Stimulated activated CD8-positive, alpha-beta memory T cell treated with anti-CD3 and anti-CD28 coated beads, Interleukin-15, amount 100 ng/mL, for 1 hour (primary cell): ENCODE data around the gene WNT2B.
A peak's percentile ranks its signal among the peaks of the same experiment; 100 is the strongest.
"Not testable (repeated sequence)": the region's sequence is repeated elsewhere in the genome, so short reads cannot be mapped to it uniquely, and the experiment has no call there.

Source experiments
- DNase-seq: peaks from one replicate; pipeline ENCODE4 v3.0.0-alpha.2; 2020; ENCODE audit warnings: low read depth

WNT2B gene

DNA sequence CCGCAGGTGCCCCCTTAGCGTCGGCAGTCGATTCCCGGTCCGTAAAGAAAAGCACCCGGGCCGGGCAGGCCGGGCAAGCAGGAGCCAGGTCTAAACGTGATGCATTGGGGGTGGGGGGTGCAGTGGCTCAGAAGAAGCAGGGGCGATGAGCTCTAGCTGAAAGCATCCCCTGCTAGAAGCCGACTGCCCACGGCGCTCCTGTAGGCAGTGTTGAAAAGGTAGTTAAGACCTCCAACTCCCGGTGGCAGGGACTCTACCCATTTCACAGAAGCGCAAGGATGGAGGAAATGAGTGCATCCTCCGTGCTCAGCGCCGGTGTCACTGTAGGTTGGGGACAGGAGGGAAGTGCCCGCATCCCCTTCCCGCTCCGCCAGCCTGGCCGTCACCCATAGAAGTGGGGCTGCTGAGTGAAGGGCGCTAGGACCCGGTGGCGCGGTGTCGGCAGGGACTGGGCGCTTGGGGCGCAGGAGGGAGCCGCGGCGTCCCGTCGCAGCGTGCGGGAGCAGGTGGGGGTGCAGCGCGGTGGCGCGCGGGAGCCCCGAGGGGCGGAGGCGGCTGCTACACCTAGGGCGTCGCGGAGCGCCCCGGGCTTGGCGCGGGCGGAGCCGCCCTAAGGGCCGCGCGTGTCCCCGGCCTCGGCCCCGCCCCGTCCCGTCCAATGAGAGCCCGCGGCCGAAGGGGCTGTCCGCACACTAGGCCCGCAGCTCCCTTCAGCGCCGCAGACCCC, at the start of gene WNT2B:
Gene WNT2B, plus strand, starts transcription at position 688 of the 727 bp plus-strand sequence. CDS start 298 bp downstream, outside the sequence.
- no peak for DNase-seq

DNA sequence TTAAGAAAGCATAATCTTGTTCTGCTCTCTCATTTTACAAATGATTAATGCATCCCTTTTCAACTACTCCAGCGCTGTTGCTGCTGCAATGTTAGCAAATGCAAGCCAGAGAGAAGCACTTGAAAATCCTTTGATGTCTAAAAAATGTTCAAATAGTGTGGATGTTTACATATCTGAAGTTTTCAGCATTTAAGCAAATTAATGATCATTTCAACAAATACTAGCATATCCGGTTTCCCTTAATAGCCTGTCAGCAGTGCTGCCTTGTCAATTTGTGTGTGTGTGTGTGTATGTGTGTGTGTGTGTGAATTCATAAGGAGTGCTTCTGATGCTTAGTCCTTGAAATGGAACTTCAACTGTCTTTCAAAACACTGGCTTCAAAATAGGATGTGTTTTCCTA, 48.1 kb upstream of the WNT2B start:
- no peak for DNase-seq

DNA sequence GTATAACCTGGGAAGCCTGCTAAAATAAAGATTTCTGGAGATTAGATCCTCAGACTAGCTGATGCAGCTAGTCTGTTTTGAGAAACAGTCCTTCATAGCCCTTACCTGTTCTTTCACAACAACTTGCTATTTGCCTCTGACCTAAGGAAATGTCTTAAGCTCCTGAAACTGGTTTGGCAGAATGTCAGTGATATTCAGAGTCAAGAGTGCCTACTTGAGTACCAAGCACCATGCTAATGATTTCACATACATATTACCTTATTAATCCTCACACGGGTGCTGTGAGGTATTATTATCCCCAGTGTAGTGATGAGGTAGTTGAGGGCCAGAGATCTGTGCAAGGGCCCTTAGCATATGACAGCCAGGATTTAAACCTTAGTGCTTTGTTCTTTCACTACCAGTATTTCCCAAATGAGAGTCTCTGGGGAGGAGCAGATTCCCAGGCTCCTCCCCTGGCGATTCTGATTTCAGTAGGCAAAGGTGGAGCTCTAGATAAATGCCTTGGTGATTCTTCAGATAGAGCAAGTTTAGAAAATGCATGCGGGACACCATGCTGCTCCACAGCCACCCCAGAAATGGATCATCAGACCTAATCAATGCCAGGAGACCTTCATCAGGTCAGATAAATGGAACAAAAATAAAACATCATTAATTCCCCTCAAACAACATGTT, 47.4 kb upstream of the WNT2B start:
- DNase-seq, result no peak

DNA sequence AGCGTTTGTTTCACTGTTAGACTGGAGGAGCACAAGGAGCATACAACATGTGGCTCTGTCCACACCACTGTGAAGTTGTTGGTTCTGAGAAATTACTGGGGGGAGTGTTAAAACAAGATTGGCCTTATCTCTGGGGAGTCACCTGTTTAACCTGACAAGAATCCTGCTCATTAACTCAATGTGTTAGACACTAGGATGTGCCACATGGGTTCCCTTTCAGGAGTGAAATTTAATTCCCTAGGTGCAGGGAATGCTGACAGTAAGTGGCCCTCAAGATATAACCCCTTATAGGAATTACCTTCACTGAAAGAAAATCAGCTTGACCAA, 45.8 kb upstream of the WNT2B start:
- DNase-seq, result no peak

DNA sequence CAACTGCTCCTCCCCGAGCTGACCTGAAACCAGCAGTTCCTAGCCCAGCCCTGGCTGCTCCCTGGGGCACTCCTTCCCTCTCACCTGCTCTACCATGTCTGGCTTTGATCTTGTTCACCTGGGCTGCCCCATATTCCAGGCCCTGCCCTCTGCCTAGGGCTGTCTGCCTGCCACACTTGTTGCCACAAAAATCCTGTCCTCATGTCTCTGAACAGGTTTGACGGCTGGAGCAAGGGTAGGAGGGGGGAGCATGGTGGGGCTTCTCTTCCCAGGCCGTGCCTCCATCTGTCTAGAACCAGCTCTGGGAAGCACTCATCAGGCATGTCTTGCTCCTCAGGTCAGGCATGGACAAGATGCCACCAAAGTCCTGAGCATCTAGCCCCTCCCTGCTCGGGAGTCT, 44.3 kb upstream of the WNT2B start:
- DNase-seq, result no peak

DNA sequence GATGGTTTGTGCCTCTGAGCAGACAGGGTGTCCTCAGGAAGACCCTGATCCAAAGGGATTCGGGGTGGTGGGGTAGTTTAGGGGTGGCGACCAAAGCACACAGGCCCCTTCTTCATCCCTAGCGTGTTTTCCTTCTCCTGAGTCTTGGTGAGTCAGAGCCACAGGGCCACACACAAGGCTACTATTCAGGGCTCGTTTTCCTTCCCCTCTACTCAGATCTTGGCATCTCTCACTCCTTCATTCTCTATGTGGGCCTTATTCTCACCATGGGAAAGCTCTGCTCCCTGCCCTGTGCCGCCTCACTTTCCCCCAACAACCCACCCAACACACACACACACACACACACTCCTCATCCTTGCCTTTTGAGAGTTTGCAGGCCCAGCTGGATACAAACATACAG, 43.6 kb upstream of the WNT2B start:
- DNase-seq, result no peak

DNA sequence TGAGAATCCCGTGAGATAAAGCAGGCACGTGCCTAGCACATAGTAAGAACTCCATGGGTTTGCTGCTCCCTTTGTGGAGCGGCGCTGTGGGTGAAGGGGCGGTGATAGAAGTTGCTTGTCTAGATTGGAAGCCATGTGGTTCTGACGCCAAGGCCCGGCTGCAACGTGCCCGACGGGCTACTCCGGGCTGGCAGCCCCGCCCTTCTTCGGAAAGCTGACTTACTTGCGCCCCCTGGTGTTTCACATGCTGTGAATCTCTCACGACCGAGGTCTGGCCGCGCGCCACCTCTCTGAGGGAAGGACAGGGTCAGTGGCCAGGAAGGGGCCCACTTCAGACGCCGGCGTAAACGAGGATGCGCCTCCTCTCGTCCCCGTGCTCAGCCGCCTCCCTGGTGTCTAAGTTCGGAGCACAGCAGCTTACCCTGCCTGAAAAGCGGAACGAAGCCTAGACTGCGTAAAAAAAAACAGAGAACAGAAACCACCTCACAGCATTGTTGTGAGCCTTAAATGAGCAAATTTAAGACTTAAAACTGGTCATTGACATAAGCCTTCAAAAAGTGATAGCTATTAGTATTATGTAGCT, 42.6 kb upstream of the WNT2B start:
- DNase-seq, result peak; percentile 66

DNA sequence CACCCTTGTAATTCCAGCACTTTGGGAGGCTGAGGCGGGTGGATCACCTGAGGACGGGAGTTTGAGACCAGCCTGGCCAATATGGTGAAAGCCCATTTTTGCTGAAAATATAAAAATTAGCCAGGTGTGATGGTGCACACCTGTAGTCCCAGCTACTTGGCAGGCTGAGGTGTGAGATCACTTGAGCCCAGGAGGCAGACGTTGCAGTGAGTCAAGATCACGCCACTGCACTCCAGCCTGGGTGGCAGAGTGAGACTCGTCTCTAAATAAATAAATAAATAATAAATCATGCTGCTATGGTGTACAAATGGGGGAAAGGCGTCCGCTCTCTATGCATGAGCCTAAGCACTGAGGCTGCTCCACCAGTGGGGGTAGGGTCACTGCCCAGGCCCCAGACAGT, 38.4 kb upstream of the WNT2B start:
- not testable (repeated sequence) for DNase-seq

DNA sequence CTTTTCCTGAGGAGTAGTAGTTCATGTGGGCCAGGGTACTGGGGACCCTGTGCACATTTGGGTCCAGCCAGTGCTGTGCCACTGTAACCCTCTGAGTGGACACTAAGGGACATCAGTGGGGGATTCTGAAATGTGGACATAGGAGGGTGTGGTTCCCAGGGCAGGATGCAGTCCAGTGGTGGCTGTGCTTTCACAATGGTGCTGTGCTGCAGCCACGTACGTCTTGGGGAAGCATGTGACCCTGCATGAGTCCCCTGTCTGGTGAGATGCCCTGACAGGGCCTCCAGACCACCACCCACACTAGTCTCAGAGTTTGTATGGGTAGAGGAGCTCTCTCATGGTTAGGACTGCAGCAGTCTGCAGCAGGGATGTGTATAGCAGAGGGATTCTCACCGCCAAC, 37.8 kb upstream of the WNT2B start:
- no peak for DNase-seq

DNA sequence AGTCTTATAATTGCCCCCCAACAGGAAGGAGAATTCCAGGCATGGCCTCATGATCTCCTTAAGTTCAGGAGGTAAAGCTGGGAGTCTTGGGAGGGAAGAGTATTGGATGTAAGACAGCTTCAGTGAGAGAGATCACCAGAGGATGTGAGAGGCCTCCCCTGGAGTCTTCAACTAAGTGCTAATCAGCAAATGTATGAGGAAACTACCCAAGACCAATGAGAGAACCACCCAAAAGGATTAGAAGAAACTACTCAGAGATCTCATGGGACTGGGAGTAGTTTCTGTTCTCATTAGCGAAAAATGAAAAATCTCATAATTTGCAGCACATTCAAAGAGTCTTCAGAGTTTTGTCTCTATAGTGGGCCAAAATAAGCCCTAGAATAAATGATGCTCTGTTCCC, 36.6 kb upstream of the WNT2B start:
- no peak for DNase-seq

DNA sequence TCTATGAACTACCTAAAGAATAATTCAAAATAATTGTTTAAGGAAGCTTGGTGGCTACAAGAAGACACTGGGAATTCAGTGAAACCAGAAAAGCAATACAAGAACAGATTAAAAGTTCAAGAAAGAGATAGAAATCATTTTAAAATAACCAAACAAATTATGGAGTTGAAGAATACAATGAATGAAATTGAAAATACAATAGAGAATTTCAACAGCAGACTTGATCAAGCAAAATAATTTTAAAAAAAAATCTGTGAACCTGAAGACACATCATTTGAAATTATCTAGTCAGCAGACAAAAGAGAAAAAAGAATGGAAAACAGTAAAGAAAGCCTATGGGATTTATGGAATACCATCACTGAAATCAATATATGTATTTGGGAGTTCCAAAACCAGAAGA, 31.2 kb upstream of the WNT2B start:
- DNase-seq, result no peak

DNA sequence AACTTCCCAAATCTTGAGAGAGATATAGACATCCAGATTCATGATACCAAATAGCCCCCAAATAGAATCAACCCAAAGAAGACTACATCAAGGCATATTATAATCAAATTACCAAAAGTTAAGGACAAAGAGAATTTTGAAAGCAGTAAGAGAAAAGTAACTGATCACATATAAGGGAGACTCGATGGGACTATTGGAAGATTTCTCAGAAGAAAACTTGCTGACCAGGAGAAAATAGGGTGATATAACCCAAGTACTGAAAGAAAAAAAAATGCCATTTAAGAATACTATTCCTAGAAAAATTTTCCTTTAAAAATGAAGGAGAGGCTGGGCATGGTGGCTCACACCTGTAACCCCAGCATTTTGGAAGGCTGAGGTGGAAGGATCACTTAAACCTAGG, 30.5 kb upstream of the WNT2B start:
- no peak for DNase-seq

DNA sequence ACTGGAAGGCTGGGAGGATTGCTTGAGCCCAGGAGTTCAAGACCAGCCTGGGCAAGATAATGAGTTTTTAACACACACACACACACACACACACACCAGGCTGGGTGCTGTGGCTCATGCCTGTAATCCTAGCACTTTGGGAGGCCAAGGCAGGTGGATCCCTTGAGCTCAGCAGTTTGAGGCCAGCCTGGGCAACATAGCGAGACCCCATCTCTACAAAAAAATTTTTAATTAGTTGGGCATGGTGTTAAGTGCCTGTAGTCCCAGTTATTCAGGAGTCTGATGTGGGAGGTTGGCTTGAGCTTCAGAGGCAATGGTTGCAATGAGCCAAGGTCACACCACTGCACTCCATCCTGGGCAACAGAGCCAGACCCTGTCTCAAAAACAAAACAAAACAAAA, 22.7 kb upstream of the WNT2B start:
- not testable (repeated sequence) for DNase-seq

DNA sequence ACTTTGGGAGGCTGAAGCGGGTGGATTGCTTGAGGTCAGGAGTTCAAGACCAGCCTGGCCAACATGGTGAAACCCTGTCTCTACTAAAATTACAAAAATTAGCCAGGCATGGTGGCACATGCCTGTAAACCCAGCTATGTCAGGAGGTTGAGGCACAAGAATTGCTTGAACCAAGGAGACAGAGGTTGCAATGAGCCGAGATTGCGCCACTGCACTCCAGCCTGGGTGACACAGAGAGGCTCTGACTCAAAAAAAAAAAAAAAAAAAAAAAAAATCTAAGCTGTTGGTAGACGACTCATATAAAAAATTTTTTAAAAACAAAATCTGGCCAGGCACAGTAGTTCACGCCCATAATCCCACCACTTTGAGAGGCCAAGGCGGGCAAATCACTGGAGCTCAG, 21.1 kb upstream of the WNT2B start:
- not testable (repeated sequence) for DNase-seq

DNA sequence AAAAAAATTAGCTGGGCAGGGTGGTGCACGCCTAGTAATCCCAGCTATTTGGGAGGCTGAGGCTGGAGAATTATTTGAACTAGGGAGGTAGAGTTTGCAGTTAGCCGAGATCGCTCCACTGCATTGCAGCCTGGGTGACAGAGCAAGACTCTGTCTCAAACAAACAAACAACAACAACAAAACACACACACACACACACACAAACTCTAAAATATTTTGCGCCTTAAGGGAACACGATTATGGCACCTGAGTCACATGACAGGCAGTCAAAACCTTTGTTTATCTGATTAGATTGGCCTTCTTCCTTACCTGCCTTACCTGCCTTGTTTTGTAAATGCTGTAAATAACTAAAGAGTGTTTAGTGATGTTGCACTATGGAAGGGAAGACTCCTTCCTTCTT, 20.6 kb upstream of the WNT2B start:
- DNase-seq, result no peak

DNA sequence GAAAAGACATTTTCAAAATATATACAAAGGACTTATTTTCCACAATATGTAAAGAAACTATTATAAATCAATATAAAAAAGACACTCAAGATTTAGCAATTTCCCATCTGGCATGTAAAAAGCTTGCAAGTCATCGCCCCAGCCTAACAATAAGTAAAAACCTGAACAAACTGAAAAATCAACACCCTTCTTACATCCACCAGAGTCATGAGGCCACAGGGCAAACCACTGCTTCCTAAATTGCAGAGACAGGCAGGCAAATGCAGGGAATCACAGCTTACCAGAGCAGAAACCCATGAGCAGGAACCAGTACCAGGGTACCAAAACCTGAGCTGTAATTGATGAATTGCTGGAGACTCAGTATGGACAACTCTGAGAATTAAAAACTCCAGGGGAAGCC, 16.7 kb upstream of the WNT2B start:
- DNase-seq, result no peak

DNA sequence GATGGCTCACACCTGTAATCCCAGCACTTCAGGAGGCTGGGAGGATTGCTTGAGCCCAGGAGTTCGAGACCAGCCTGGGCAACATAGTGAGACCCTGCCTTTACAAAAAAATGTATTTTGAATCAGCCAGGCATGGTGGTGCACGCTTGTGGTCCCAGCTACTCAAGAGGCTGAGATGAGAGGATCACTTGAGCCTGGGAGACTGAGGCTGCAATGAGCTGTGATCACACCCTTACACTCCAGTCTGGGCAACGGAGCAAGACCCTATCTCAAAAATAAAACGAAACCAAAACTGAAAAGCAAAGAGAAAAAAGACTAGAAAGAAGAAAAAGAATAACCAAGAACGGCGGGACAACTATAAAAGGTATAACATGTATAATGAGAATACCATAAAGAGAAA, 15.4 kb upstream of the WNT2B start:
- DNase-seq, result no peak

DNA sequence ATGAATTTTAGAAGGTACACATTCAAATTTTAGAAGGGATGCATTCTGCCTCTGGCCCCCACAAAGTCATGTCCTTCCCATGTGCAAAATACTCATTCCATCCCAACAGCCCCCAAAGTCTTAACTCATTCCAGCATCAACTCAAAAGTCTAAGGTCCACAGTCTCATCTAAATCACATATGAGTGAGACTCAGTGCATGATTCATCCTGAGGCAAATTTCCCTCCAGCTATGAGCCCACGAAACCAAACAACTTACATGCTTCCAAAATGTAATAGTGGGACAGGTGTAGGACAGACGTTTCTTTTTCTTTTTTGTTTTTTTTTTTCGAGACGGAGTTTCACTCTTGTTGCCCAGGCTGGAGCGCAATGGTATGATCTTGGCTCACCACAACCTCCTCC, 12.5 kb upstream of the WNT2B start:
- no peak for DNase-seq

DNA sequence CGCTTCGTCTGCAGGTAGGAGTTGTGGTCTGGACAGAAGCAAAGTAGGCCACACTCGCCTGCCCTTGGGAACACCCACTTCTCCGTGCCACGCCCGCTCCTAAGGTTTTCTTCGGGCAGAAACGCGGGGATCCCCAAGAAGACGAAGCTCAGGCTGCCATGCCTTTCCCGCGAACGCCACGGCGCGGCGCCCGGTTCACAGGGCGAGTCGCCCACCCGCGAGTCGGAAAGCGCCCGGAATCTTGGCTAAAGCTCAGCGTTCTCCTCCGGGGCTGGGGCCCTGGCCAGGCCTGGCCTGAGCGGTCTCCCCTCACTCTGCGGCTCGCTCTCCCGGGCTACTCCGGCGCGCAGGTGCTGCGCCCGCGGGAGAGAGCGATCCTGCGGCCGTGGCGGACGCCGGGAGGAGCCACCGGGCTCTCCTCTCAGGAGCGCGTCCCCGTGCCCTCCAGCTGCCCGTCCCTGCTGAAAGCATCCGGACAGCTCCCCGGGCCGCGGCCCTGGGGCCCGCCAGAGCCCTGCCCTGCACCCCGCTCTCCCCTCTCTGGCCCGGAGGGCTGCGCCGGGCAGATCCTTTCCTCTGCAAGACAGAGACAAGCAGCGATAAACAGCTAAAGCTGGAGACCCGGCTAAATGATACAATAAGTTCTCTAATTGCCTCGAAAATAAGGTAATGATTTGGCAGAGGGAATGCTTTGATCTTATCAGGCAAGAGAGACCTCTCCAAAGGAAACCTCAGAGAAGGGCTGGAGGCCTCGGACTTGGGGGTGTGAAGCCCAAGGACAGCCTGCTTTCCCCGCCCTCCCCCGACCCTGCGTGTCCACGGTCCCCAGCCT, 6.7 kb upstream of the WNT2B start:
- no peak for DNase-seq

DNA sequence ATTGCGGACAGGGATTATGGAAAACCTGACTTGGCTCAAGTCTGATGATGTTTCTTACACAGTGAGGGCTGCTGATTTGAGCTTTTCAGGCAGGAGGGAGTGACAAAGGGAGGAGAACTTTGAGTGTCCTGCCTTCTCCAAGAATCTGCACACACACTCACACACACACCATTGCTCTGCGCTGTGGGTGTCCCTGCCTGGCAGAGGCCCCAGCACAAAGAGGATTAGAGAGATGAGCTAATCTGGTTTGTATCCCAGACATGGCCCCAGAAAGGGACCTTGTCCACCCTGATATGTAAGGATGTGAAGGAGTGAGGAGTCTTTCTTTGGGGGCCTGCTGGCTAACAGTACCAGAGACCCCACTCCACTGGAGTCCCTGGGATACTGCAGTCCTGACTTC, 5.9 kb upstream of the WNT2B start:
- DNase-seq, result no peak

DNA sequence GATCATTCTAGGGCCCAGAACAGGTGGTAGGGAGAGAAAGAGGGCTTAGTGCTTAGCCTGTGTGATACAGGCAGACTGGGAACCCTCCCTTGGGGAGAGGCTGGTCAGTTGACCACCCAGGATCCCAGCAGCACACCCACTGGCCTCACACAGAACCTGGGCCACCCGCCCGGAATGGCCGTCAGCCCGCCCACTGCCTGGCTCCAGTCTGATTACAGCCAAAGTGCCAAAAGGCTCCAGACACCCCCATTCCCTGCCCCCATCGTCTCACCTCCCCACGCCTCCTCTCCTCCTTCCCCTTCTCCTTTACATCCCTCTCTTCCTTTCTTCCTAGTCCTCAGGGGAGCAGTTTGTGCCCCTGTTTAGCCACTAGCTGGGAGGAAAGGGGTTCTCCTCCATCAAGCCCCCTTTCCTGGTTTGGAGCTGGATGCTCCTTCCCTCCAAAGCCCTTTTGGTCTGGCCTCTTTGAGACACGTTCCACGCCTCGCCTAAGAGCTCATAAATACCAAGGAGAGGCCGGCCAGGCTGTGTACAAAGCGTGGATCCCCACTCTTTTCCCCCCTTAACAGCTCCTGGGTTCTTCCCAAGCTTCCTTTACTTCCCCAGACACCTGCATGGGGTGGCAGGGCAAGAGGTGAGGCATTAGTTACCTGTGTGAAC, 4.6 kb upstream of the WNT2B start:
- DNase-seq, result no peak

DNA sequence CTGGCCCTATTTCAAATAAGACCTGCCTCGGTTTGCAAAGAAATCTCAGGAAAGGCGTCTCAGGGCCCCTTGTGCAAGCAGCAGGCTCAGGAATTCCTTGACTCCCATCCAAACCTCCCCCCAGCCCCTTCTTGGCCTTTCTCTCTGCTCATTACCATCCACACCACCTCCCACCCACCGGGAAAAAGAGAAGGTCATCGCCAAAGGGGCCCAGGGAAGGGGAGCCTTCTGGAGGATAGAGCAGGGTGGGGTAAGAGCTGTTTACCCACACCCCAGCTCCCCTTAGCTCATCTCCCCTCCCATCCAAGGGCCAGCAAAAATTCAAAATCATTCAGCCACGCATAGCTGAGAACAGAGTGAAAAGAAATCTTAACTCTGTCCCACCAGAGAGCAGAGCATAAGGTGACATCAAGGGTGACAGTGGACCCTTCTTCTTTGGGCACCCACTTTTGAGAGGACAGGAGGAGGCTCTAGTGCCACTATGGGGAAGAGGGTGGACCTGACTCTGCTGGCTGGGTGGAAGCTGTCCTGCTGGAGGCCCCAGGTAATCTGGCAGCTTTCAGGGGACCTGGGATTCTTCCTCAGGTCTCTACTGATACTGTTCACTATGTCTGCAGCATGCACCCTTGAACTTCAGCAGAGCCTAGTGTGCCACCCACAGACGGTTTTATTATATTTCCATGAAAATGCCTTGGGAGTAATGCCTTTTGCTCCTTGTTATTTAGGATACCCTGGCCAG, 3.9 kb upstream of the WNT2B start:
- no peak for DNase-seq
